Glutamatergic neuron (in vitro differentiated cells): ENCODE results near the gene KAT14. TPM values are rescaled to one million over a fixed set of nuclear protein-coding genes. Genes with fewer than 3 reads are reported as not detected.
A peak's percentile ranks its signal among the peaks of the same experiment; 100 is the strongest.
"Not testable (repeated sequence)": the region's sequence is repeated elsewhere in the genome, so short reads cannot be mapped to it uniquely, and the experiment has no call there.

ENCODE experiments used
- DNase-seq: peaks from one replicate; pipeline ENCODE4 v3.0.0; 2022
- H3K27ac Mint-ChIP-seq: one replicate; pipeline ENCODE4 v1.8.0; 2020; ENCODE audit warnings: mild to moderate bottlenecking, mixed read lengths, inconsistent platforms; ENCODE audit not compliant: unreplicated experiment
- H3K27me3 Mint-ChIP-seq: one replicate; pipeline ENCODE4 v1.8.0; 2020; ENCODE audit warnings: mild to moderate bottlenecking, moderate library complexity, mixed read lengths, inconsistent platforms; ENCODE audit not compliant: unreplicated experiment
- H3K36me3 Mint-ChIP-seq: one replicate; pipeline ENCODE4 v1.8.0; 2020; ENCODE audit warnings: mild to moderate bottlenecking, mixed read lengths, inconsistent platforms; ENCODE audit not compliant: unreplicated experiment
- H3K4me1 Mint-ChIP-seq: one replicate; pipeline ENCODE4 v1.8.0; 2020; ENCODE audit warnings: mild to moderate bottlenecking, low read depth, mixed read lengths, inconsistent platforms; ENCODE audit not compliant: unreplicated experiment
- H3K4me3 Mint-ChIP-seq: one replicate; pipeline ENCODE4 v1.8.0; 2020; ENCODE audit warnings: mild to moderate bottlenecking, mixed read lengths, inconsistent platforms; ENCODE audit not compliant: unreplicated experiment
- H3K9me3 Mint-ChIP-seq: one replicate; pipeline ENCODE4 v1.8.0; 2020; ENCODE audit warnings: mild to moderate bottlenecking, moderate library complexity, mixed read lengths, inconsistent platforms; ENCODE audit not compliant: unreplicated experiment
- CTCF ChIP-seq: fragments of 200-600 bp; sonication (generic); IDR thresholded peaks from one replicate; pipeline ENCODE4 v1.5.0; 2021; ENCODE audit not compliant: partially characterized antibody, unreplicated experiment
- total RNA-seq: library from RNA; stranded (reverse); fragmentation: NEBNext Ultra II Directional; extraction: Animal tissue kit (Norgen Biotek cat#: 25700); gene quantifications from one replicate; pipeline ENCODE4 v1.2.1, GENCODE V29; 2021; ENCODE audit not compliant: unreplicated experiment

KAT14 gene
- total RNA-seq, 1 donor from 2014 or later, result 14.2 TPM

- Mint-ChIP-seq H3K27ac (no peak overlapping the region), H3K4me3 (no peak overlapping the region), H3K27me3 (peaks cover 4% of the 10 kb centered on the region), H3K4me1 (no peaks in the 10 kb centered on the region), H3K9me3 (peaks cover 5% of the 10 kb centered on the region), H3K36me3 (peaks cover 5% of the 10 kb centered on the region)
- no peak for TF ChIP-seq CTCF
- no peak for DNase-seq
These were observed 43.2 kb downstream of the KAT14 start for GRCh38 chr20:18180815-18181214.

- Mint-ChIP-seq H3K36me3 (no peaks in the 10 kb centered on the region), H3K9me3 (no peaks in the 10 kb centered on the region), H3K27ac (no peak overlapping the region), H3K27me3 (peaks cover 1% of the 10 kb centered on the region), H3K4me1 (peaks cover 4% of the 10 kb centered on the region), H3K4me3 (no peak overlapping the region)
- DNase-seq, result no peak
- TF ChIP-seq CTCF, result no peak
These were observed 49.4 kb downstream of the KAT14 start for GRCh38 chr20:18187020-18187419.

GRCh38 chr20:18188434-18188833, 50.8 kb downstream of the KAT14 start:
- peaks cover 2% of the 10 kb centered on the region for H3K9me3 Mint-ChIP-seq
- peaks cover 4% of the 10 kb centered on the region for H3K4me1 Mint-ChIP-seq
- DNase-seq, result no peak
- H3K36me3 Mint-ChIP-seq, result no peaks in the 10 kb centered on the region
- H3K4me3 Mint-ChIP-seq, result no peak overlapping the region
- no peaks in the 10 kb centered on the region for H3K27me3 Mint-ChIP-seq
- TF ChIP-seq CTCF, result no peak
- H3K27ac Mint-ChIP-seq, result no peak overlapping the region

GRCh38 chr20:18190338-18191233, 52.9 kb downstream of the KAT14 start:
- no peak for DNase-seq
- Mint-ChIP-seq H3K36me3 (no peaks in the 10 kb centered on the region), H3K27ac (peak overlapping the region; percentile 33), H3K4me3 (no peak overlapping the region), H3K4me1 (peaks cover 4% of the 10 kb centered on the region), H3K27me3 (no peaks in the 10 kb centered on the region), H3K9me3 (peaks cover 7% of the 10 kb centered on the region)
- TF ChIP-seq CTCF, result no peak

GRCh38 chr20:18191306-18191705, 53.6 kb downstream of the KAT14 start:
- TF ChIP-seq CTCF, result no peak
- Mint-ChIP-seq H3K9me3 (peaks cover 7% of the 10 kb centered on the region), H3K27ac (no peak overlapping the region), H3K4me1 (peaks cover 6% of the 10 kb centered on the region), H3K4me3 (no peak overlapping the region), H3K27me3 (no peaks in the 10 kb centered on the region), H3K36me3 (no peaks in the 10 kb centered on the region)
- no peak for DNase-seq

GRCh38 chr20:18194461-18194860, 56.8 kb downstream of the KAT14 start:
- H3K27me3 Mint-ChIP-seq, H3K36me3 Mint-ChIP-seq, H3K4me3 Mint-ChIP-seq, H3K4me1 Mint-ChIP-seq, DNase-seq, H3K27ac Mint-ChIP-seq, H3K9me3 Mint-ChIP-seq: not testable (repeated sequence)
